Nephron (organoid): Measurements from ENCODE around the gene ENG.
"Not testable (repeated sequence)": the region's sequence is repeated elsewhere in the genome, so short reads cannot be mapped to it uniquely, and the experiment has no call there.

Experiments
- H3K27ac Mint-ChIP-seq, 3 experiments: 2 replicates each; pipeline ENCODE4 v1.8.0; 2020; ENCODE audit warnings: mixed read lengths in 3 of 3, mild to moderate bottlenecking in 2 of 3, moderate library complexity in 1 of 3
- H3K27me3 Mint-ChIP-seq: 2 replicates; pipeline ENCODE4 v1.8.0; 2021; ENCODE audit warnings: low read depth, mild to moderate bottlenecking, moderate library complexity, mixed read lengths
- H3K36me3 Mint-ChIP-seq: 2 replicates; pipeline ENCODE4 v1.8.0; 2020; ENCODE audit warnings: low read depth, mixed read lengths
- H3K4me1 Mint-ChIP-seq: 2 replicates; pipeline ENCODE4 v1.8.0; 2020; ENCODE audit warnings: mixed read lengths
- H3K4me3 Mint-ChIP-seq, 3 experiments: 2 replicates each; pipeline ENCODE4 v1.8.0; 2020; ENCODE audit warnings: mild to moderate bottlenecking in 3 of 3, mixed read lengths in 3 of 3, moderate library complexity in 2 of 3
- H3K9me3 Mint-ChIP-seq: 2 replicates; pipeline ENCODE4 v1.8.0; 2020; ENCODE audit warnings: mixed read lengths
- TF ChIP-seq, protein P1 (sequence below), 3 experiments: fragments of 200-600 bp; sonication (generic); IDR thresholded peaks; one replicate each; pipeline ENCODE4 v1.5.0; 2021; ENCODE audit warnings: antibody characterized with exemption in 3 of 3; ENCODE audit not compliant: unreplicated experiment in 3 of 3

Gene ENG

DNA sequence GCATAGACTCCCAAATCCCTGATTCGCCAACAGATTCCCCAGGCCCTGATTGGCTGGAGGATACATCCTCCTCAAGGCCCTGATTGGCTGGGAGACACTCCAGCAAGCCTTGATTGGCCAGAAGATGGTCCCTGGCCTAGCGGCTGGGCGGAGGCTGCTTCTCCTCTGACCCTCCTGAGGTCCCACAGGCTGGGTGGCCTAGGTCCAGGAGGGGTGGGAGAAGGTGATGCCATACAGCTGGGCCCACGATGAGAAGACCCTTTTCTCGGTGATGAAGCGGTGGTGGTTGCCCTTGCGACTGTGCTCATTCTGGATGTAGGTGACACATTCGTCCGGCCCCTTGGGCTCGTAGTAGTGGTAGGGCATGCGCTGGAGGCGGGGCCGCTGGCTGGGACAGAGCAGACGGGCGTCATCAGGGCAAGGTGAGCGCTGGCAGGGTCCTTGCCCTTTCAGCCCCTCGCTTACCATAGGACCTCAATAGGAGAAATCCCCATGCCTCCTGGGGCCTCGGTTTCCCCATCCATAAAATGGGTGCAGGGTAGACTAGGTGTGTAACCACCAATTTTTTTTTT is 32.0 kb upstream of the ENG start:
- TF ChIP-seq, protein P1, sequence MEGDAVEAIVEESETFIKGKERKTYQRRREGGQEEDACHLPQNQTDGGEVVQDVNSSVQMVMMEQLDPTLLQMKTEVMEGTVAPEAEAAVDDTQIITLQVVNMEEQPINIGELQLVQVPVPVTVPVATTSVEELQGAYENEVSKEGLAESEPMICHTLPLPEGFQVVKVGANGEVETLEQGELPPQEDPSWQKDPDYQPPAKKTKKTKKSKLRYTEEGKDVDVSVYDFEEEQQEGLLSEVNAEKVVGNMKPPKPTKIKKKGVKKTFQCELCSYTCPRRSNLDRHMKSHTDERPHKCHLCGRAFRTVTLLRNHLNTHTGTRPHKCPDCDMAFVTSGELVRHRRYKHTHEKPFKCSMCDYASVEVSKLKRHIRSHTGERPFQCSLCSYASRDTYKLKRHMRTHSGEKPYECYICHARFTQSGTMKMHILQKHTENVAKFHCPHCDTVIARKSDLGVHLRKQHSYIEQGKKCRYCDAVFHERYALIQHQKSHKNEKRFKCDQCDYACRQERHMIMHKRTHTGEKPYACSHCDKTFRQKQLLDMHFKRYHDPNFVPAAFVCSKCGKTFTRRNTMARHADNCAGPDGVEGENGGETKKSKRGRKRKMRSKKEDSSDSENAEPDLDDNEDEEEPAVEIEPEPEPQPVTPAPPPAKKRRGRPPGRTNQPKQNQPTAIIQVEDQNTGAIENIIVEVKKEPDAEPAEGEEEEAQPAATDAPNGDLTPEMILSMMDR (IDR thresholded peaks at IDR 0.05; ENCODE audit: unreplicated experiment in 3 of 3): no peak
- no peaks in the 10 kb centered on the region for H3K27me3 Mint-ChIP-seq
- H3K9me3 Mint-ChIP-seq: no peaks in the 10 kb centered on the region
- peak overlapping the region in 1 of 3 experiments; percentile 61 for H3K27ac Mint-ChIP-seq
- peaks cover 54% of the 10 kb centered on the region for H3K36me3 Mint-ChIP-seq
- no peak overlapping the region for H3K4me3 Mint-ChIP-seq
- H3K4me1 Mint-ChIP-seq: peaks cover 10% of the 10 kb centered on the region

DNA sequence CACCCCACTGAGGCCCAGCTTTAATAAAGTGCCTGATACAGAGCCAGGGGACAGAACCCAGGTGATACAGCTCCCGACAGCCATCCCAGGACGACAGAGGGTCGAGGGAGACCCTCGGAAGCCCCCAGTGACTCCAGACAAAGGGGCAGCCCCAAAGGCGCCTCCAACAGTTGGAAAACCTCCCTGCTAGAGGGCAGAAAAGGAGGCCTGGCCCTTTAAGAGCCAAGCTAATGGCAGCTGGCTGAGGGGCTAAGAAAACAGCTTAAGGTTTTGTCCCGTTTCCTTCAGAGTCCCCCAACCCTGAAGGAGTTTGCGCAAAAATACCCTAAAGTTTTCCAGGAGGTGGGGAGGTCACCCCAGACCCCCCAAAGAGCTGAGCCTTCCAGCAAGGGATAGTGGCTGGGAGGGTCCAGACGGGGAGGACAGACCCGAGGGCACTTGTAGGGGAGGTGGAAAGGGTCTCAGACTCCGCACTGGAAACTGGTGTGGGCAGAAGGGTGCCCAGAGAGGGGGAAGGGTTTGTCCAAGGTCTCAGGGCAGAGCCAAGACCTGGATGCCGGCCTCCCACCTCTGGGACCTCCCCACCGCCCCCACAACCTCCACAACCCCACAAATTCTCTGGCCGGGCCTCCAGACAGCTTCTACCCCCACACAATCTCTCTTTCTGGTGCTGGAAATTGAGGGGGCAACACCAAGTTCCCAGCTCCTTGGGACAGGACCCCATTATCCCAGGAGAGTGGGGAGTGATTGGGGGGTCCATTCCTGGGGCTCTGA is 31.2 kb upstream of the ENG start:
- TF ChIP-seq, protein P1 (IDR thresholded peaks at IDR 0.05; ENCODE audit: unreplicated experiment in 3 of 3): no peak
- H3K27me3 Mint-ChIP-seq: no peaks in the 10 kb centered on the region
- H3K27ac Mint-ChIP-seq: peak overlapping the region in 1 of 3 experiments; percentile 61
- no peak overlapping the region for H3K4me3 Mint-ChIP-seq
- H3K36me3 Mint-ChIP-seq: peaks cover 46% of the 10 kb centered on the region
- peaks cover 10% of the 10 kb centered on the region for H3K4me1 Mint-ChIP-seq
- no peaks in the 10 kb centered on the region for H3K9me3 Mint-ChIP-seq

DNA sequence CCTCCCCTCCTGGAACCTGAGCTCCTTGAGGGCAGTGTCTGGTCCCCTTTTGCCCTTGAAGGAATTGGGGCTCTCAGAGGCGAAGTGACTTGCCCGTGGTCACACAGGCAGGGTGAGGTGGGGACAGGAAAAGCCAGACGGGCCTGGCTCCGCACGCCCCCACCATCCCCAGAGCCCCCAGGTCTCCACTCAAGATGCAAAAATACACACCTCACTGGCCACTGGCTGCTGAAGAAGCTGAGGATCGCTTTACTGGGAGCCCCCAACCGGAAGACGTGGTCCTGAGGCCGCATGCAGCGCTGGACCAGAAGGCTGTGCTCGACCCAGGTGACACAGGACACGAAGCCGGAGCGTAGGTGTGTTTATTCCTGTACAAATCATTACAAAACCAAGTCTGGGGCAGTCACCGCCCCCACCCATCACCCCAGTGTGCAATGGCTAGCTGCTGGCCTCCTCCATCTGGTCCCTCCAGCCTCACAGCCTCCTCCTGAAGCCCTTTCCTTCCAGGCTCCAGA is 30.6 kb upstream of the ENG start:
- Mint-ChIP-seq H3K36me3 (peaks cover 41% of the 10 kb centered on the region), H3K27me3 (no peaks in the 10 kb centered on the region), H3K4me3 (no peak overlapping the region), H3K27ac (peak overlapping the region in 1 of 3 experiments; percentile 63), H3K4me1 (peaks cover 10% of the 10 kb centered on the region), H3K9me3 (no peaks in the 10 kb centered on the region)
- TF ChIP-seq, protein P1 (IDR thresholded peaks at IDR 0.05; ENCODE audit: unreplicated experiment in 3 of 3): no peak

DNA sequence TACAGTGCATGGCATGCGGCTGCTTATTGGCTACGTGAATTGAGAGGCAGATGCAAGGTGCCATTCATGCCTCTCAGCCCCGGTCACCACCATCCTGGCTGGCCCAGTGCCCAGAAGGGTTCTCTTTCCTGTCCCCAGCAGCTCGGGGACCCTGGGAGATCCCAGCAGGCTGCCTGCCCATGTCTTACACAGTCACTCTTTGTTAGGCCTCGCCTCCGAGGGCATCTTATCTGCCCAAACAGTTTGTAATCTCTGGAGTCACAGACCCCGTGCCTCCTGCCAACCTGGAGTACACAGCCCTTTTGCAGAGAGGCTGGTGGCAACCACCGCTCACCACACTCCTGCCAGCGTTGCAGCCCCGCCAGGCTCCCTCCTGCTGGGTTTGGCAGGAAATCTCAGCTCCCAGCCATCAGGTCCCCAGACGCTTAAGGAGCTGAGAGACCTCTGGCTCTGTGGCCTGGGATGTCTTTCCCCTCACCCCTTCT is 30.0 kb upstream of the ENG start:
- TF ChIP-seq, protein P1 (IDR thresholded peaks at IDR 0.05; ENCODE audit: unreplicated experiment in 3 of 3): no peak
- peaks cover 39% of the 10 kb centered on the region for H3K36me3 Mint-ChIP-seq
- H3K4me3 Mint-ChIP-seq: no peak overlapping the region
- no peaks in the 10 kb centered on the region for H3K9me3 Mint-ChIP-seq
- H3K4me1 Mint-ChIP-seq: peaks cover 10% of the 10 kb centered on the region
- peak overlapping the region in 1 of 3 experiments; percentile 63 for H3K27ac Mint-ChIP-seq
- H3K27me3 Mint-ChIP-seq: no peaks in the 10 kb centered on the region

DNA sequence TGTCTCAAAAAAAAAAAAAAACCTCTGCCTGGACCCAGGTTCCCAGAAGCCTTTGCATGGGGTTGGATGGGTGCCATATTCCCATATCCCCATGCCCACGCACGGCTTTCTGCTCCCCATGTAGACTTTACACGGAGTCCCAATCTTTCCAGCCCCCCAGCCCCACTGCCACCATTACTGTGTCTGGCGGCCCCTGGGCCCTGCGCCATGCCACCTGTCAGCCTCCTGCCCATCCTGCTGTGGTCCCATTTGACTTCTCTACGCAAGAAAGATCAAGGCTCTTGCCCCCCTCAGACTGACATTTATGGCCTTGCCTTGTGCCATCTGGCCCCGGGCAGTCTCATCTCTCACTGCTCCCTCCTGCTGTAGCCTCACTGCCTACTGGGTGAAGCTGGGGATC is 29.5 kb upstream of the ENG start:
- H3K27ac Mint-ChIP-seq: peak overlapping the region in 1 of 3 experiments; percentile 63
- peaks cover 12% of the 10 kb centered on the region for H3K4me1 Mint-ChIP-seq
- no peak overlapping the region for H3K4me3 Mint-ChIP-seq
- TF ChIP-seq, protein P1 (IDR thresholded peaks at IDR 0.05; ENCODE audit: unreplicated experiment in 3 of 3): no peak
- H3K36me3 Mint-ChIP-seq: peaks cover 39% of the 10 kb centered on the region
- no peaks in the 10 kb centered on the region for H3K9me3 Mint-ChIP-seq
- no peaks in the 10 kb centered on the region for H3K27me3 Mint-ChIP-seq

DNA sequence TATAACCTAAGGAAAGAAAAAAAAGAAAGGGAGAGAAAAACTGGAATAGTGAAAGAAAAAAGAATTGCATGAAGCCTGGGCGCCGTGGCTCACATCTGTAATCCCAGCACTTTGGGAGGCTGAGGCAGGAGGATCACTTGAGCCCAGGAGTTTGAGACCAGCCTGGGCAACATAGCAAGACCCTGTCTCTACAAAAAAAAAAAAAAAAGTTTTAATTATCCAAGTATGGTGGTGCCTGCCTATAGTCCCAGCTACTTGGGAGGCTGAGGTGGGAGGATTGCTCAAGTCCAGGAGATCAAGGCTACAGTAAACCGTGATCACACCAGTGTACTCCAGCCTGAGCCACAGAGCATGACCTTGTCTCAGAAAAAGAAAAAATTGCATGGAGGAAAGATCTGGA is 27.3 kb upstream of the ENG start:
- H3K36me3 Mint-ChIP-seq: peaks cover 28% of the 10 kb centered on the region
- not testable (repeated sequence) for H3K9me3 Mint-ChIP-seq, H3K4me3 Mint-ChIP-seq, H3K27ac Mint-ChIP-seq, H3K27me3 Mint-ChIP-seq
- H3K4me1 Mint-ChIP-seq: peaks cover 24% of the 10 kb centered on the region
